ENCODE results near the gene KCNH4.
"Not testable (repeated sequence)": the region's sequence is repeated elsewhere in the genome, so short reads cannot be mapped to it uniquely, and the experiment has no call there.

KCNH4 gene

DNA sequence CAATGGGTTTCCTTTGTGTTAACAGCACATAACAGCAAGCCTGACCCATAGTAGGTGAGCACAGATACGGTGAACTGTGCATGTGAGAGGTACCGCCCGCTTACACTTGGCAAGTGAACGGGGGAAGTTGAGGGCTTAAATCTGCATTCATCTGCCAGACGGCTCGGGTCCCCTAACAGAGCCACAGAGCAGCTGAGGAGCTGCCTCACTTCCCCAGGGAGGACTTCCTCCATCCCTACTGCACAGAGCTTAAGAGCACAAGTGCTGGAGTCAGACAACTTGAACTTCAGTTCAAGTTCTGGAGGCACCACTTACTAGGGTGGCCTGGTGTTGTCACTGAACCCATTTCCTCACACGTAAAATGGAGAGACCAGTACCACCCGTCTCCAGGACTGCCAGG is 39.6 kb downstream of the KCNH4 start:
- TF ChIP-seq, protein P1, sequence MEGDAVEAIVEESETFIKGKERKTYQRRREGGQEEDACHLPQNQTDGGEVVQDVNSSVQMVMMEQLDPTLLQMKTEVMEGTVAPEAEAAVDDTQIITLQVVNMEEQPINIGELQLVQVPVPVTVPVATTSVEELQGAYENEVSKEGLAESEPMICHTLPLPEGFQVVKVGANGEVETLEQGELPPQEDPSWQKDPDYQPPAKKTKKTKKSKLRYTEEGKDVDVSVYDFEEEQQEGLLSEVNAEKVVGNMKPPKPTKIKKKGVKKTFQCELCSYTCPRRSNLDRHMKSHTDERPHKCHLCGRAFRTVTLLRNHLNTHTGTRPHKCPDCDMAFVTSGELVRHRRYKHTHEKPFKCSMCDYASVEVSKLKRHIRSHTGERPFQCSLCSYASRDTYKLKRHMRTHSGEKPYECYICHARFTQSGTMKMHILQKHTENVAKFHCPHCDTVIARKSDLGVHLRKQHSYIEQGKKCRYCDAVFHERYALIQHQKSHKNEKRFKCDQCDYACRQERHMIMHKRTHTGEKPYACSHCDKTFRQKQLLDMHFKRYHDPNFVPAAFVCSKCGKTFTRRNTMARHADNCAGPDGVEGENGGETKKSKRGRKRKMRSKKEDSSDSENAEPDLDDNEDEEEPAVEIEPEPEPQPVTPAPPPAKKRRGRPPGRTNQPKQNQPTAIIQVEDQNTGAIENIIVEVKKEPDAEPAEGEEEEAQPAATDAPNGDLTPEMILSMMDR (IDR thresholded peaks at IDR 0.05; ENCODE audit: insufficient read depth, low read depth, low read length, missing control alignments): no peak
- DNase-seq (ENCODE audit: low read depth): no peak
- no peak overlapping the region for H3K4me3 ChIP-seq (ENCODE audit: low read length)

DNA sequence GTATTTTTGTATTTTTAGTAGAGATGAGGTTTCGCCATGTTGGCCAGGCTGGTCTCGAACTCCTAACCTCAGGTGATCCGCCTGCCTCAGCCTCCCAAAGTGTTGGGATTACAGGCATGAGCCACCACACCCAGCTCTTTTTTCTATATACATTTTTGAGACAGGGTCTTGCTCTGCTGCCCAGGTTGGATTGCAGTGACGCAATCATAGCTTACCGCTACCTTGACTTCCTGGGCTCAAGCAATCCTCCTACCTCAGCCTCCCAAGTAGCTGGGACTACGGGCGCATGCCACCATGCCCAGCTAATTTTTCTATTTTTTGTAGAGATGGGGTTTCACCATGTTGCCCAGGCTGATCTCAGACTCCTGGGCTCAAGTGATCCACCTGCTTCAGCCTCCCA is 40.3 kb downstream of the KCNH4 start:
- DNase-seq (ENCODE audit: low read depth); H3K4me3 ChIP-seq (ENCODE audit: low read length): not testable (repeated sequence)

DNA sequence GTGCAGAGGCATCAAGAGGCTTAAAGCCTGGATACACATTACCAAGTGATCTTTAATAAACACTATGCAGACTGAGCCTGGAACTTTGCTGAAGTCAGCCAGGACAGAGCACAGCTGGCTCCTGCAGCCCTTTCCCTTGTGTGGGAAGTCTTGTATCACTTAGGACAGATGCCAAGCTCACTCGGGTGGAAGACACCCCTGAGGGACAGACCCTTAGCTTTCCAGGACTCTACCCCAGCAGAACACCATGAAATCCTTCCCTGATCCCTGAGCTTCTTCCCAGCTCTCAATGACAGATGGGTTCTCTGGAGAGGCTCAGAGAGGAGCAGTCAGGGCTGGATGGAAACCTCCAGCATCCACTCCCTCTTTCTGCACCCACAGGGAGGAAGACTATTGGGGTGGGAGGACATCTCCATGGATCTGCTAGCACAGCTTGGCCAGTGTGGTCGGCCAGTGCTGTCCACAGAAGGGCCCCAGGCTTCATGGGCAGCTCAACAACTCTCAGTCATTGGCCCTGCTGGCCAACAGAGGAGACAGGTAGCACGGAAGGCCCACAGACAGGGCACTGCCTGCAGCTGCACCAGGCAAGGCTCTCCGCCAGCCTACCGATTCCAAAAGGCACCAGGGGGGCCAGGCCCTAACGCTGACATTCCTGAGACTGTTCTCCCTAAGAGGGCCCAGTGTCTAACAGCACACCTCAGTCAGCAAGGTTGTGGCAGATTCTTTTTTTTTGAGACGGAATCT is 42.0 kb downstream of the KCNH4 start:
- DNase-seq (ENCODE audit: low read depth): no peak
- H3K4me3 ChIP-seq (ENCODE audit: low read length): no peak overlapping the region
- TF ChIP-seq, protein P1 (IDR thresholded peaks at IDR 0.05; ENCODE audit: insufficient read depth, low read depth, low read length, missing control alignments): no peak

DNA sequence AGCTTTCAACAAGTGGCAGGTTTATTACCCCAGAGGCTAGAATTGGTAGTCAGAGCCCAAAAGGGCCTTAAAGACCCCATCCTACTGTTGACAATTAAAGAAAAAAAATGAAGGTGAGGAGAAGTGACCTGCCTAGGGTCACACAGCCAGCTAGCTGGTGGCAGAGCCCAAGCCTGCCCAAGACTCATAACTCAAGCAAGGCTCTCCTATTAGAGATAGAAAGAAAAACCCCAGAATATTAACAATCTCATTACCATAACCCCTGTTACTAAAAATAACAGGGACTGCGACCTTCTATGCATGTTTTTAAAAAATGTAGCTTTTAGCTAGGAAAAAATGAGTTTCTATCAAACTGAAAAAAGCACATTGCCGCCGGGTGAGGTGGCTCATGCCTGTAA is 44.3 kb downstream of the KCNH4 start:
- H3K4me3 ChIP-seq (ENCODE audit: low read length): no peak overlapping the region
- TF ChIP-seq, protein P1 (IDR thresholded peaks at IDR 0.05; ENCODE audit: insufficient read depth, low read depth, low read length, missing control alignments): no peak
- DNase-seq (ENCODE audit: low read depth): no peak

DNA sequence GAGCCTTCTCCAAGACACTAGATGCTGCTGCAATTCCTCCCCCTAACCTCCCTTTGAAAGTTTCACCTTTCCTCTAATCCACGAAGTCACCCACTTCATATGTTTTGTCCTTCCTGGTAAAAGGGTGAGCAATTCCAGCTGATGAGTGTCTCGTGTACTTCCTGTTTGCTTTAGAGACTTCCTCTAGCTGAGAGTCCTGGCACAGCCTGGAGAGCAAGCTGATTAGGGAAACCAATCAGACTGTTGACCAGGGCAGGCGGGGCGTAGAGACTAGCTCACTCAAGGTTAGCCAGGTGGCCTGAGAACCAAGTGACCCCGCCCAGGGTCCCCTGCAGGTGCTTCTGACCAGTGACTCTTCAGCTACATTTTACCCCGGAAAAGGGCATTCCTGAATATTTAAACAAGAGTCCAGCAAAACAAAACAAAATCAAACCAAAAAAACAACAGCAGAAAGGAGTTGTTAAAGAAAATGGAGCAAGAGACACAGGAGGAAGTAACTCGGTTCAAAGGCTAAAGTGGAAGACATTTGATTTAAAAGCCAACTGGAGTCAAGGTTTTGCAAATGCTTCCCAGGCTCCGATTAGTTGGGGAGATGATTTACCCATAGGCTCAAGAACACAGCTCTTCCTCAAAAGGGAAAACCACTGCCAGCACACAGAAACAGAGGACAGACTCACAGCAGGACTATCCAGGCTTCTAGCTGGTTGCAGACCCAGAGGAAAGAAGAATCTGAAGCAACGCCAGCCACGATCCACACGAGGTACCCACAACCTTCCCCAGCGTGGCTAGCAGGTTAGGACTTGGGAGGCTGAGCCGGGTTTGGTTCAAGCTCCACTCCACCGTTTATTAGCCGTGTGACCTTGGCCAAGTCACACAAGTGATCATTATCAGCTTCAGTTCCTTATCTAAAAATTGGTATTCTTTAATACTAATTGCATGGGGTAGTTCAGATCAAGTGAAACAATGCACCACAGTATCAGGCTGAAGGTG is 45.0 kb downstream of the KCNH4 start:
- DNase-seq (ENCODE audit: low read depth): peak; percentile 84
- TF ChIP-seq, protein P1 (IDR thresholded peaks at IDR 0.05; ENCODE audit: insufficient read depth, low read depth, low read length, missing control alignments): no peak
- no peak overlapping the region for H3K4me3 ChIP-seq (ENCODE audit: low read length)

DNA sequence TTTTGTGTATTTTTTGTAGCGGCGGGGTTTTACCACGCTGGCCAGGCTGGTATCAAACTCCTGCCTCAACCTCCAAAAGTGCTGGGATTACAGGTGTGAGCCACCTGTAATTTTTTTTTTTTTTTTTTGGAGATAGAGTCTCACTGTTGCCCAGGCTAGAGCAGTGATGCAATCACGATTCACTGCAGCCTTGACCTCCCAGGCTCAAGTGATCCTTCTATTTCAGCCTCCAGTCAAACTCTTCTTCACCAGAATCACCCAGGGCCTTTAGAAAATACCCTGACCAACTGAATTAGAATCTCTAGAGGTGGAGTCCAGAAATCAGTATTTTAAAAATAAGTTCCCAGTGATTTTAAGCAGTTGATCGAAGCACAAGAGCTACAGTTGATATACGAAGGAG is 45.8 kb downstream of the KCNH4 start:
- TF ChIP-seq, protein P1 (IDR thresholded peaks at IDR 0.05; ENCODE audit: insufficient read depth, low read depth, low read length, missing control alignments): no peak
- H3K4me3 ChIP-seq (ENCODE audit: low read length): no peak overlapping the region
- no peak for DNase-seq (ENCODE audit: low read depth)

DNA sequence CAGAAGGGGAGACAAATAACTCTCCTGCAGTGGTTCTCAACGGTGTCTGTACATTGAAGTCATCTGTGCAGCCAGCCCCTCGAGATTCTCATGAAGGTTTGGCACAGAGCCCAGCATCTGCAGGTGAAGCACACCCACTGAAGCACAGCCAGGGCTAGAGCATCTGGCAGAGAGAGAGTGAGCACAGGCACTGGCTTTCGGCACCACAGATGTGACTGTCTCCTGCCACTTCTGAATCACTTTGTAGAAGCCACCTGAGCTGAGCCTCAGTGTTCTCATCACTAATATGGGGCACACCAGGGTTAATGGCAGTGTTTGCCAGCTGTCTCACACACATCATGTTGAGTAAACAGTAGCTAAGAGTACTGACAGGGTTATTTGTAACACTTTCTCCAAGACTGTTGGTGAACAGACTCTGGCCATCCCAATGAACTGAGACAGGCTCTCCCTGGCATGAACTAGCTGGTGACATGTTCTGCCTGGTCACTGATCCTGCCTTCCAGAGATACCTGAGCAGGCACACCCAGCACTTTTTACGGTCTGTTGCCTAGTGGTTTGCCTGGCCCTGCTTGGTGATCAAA is 47.4 kb downstream of the KCNH4 start:
- no peak for DNase-seq (ENCODE audit: low read depth)
- TF ChIP-seq, protein P1 (IDR thresholded peaks at IDR 0.05; ENCODE audit: insufficient read depth, low read depth, low read length, missing control alignments): no peak
- no peak overlapping the region for H3K4me3 ChIP-seq (ENCODE audit: low read length)
